H1 (cell line): ENCODE measurements around the gene TBC1D2B. TPM values are rescaled to one million over a fixed set of nuclear protein-coding genes. Genes with fewer than 3 reads are reported as not detected.

Experiments used
- CTCF ChIA-PET: fragments of 300-600 bp; sonication (Branson Sonifier 250); formaldehyde crosslinking; loops from one replicate; lab custom pipeline; 2021; ENCODE audit not compliant: partially characterized antibody; lab: Charles Lee
- POLR2A ChIA-PET: fragments of 300-600 bp; sonication (Branson Sonifier 250); formaldehyde crosslinking; loops from one replicate; lab custom pipeline; 2021; ENCODE audit warnings: inconsistent platforms; ENCODE audit not compliant: partially characterized antibody; lab: Charles Lee
- DNase-seq, 2 experiments: peaks; one replicate each; pipeline versions ENCODE4 v3.0.0 to v3.0.0-alpha.2; 2010 to 2022; ENCODE audit warnings: low spot score in 2 of 2, low read depth in 1 of 2, mixed read lengths in 1 of 2
- FAIRE-seq: peaks from 2 replicates; lab custom pipeline; 2011; peaks lifted over from hg19 to GRCh38; lab: Jason Lieb, UNC
- H2AFZ ChIP-seq: 2 replicates; pipeline ENCODE4 v1.8.1; 2012; ENCODE audit warnings: low read length, inconsistent platforms
- H2AK5ac ChIP-seq: 2 replicates; pipeline ENCODE4 v1.6.1; 2013; ENCODE audit warnings: low read depth, low read length
- H2BK120ac ChIP-seq: replicated peaks from 2 replicates; pipeline ENCODE3; 2013; ENCODE audit warnings: low read depth, low read length, inconsistent platforms
- H2BK12ac ChIP-seq: 2 replicates; pipeline ENCODE4 v1.6.1; 2013; ENCODE audit warnings: low read depth, low read length
- H2BK15ac ChIP-seq: 2 replicates; pipeline ENCODE4 v1.6.1; 2013; ENCODE audit warnings: low read length
- H2BK20ac ChIP-seq: 2 replicates; pipeline ENCODE4 v1.6.1; 2013; ENCODE audit warnings: low read length
- H2BK5ac ChIP-seq: 2 replicates; pipeline ENCODE4 v1.6.1; 2013; ENCODE audit warnings: low read depth, low read length
- H3K14ac ChIP-seq: 2 replicates; pipeline ENCODE4 v1.6.1; 2013; ENCODE audit warnings: inconsistent platforms; ENCODE audit not compliant: insufficient read length
- H3K18ac ChIP-seq: 2 replicates; pipeline ENCODE4 v1.6.1; 2013; ENCODE audit warnings: low read length; ENCODE audit errors: extremely low read depth
- H3K23ac ChIP-seq: 2 replicates; pipeline ENCODE4 v1.6.1; 2013; ENCODE audit warnings: inconsistent platforms; ENCODE audit not compliant: insufficient read length
- H3K23me2 ChIP-seq: 2 replicates; pipeline ENCODE4 v1.6.1; 2013; ENCODE audit warnings: low read depth, low read length
- H3K27ac ChIP-seq: 2 replicates; pipeline ENCODE4 v1.6.1; 2011; ENCODE audit warnings: low read depth, low read length, inconsistent platforms
- H3K27me3 ChIP-seq, 4 experiments: replicated peaks in 1 of 4; 1 replicate in 1 of 4; 2 replicates in 3 of 4; pipeline versions ENCODE4 v1.6.1 to v1.8.1; 2011 to 2013; ENCODE audit warnings: low read length in 3 of 4, mild to moderate bottlenecking in 3 of 4, inconsistent platforms in 2 of 4, mixed read lengths in 2 of 4, moderate library complexity in 1 of 4; ENCODE audit not compliant: control insufficient read depth in 3 of 4, insufficient read depth in 3 of 4; ENCODE audit errors: extremely low read depth in 1 of 4
- H3K36me3 ChIP-seq, 4 experiments: 2 replicates each; pipeline versions ENCODE4 v1.6.1 to v1.8.1; 2011 to 2013; ENCODE audit warnings: mild to moderate bottlenecking in 4 of 4, low read length in 3 of 4, moderate library complexity in 2 of 4, control low read depth in 1 of 4, inconsistent platforms in 1 of 4; ENCODE audit not compliant: insufficient read depth in 4 of 4, control insufficient read depth in 2 of 4
- H3K4ac ChIP-seq: replicated peaks from 2 replicates; pipeline ENCODE3; 2013; ENCODE audit warnings: low read length, low read depth, mixed read lengths, inconsistent platforms; ENCODE audit not compliant: insufficient read length
- H3K4me1 ChIP-seq, 4 experiments: replicated peaks in 1 of 4; 1 replicate in 1 of 4; 2 replicates in 3 of 4; pipeline versions ENCODE4 v1.6.1 to v1.8.1; 2011 to 2013; ENCODE audit warnings: low read length in 3 of 4, inconsistent platforms in 2 of 4, mixed read lengths in 1 of 4; ENCODE audit not compliant: insufficient read depth in 4 of 4, control insufficient read depth in 3 of 4
- H3K4me2 ChIP-seq, 2 experiments: 2 replicates each; pipeline versions ENCODE4 v1.6.1 to v1.8.1; 2011 to 2013; ENCODE audit warnings: low read depth in 2 of 2, low read length in 2 of 2, control low read depth in 1 of 2, inconsistent platforms in 1 of 2, mild to moderate bottlenecking in 1 of 2; ENCODE audit not compliant: insufficient read depth in 1 of 2
- H3K4me3 ChIP-seq, 4 experiments: fragments of 200-600, 300-600 bp in 1 of 4; sonication (generic), shearing (Covaris generic), sonication (Bioruptor Twin) in 1 of 4; 2 replicates each; pipeline versions ENCODE4 v1.5.1 to v1.8.1; 2011 to 2016; ENCODE audit warnings: low read length in 4 of 4, low read depth in 3 of 4, control low read depth in 2 of 4, inconsistent platforms in 2 of 4, mild to moderate bottlenecking in 2 of 4, mixed read lengths in 1 of 4, moderate library complexity in 1 of 4; ENCODE audit not compliant: insufficient read depth in 2 of 4; ENCODE audit errors: extremely low read depth in 1 of 4
- H3K56ac ChIP-seq: replicated peaks from 2 replicates; pipeline ENCODE3; 2013; ENCODE audit warnings: low read depth, mild to moderate bottlenecking, mixed read lengths, low read length, inconsistent platforms; ENCODE audit not compliant: insufficient read length
- H3K79me1 ChIP-seq: 2 replicates; pipeline ENCODE4 v1.6.1; 2013; ENCODE audit warnings: low read depth, low read length, control low read depth
- H3K79me2 ChIP-seq, 2 experiments: 2 replicates each; pipeline versions ENCODE4 v1.6.1 to v1.8.1; 2012 to 2013; ENCODE audit warnings: low read length in 2 of 2, mild to moderate bottlenecking in 2 of 2, inconsistent platforms in 1 of 2; ENCODE audit not compliant: insufficient read depth in 2 of 2, control insufficient read depth in 1 of 2
- H3K9ac ChIP-seq, 4 experiments: replicated peaks in 1 of 4; 1 replicate in 1 of 4; 2 replicates in 3 of 4; pipeline versions ENCODE4 v1.6.1 to v1.8.1; 2011 to 2013; ENCODE audit warnings: low read depth in 3 of 4, low read length in 3 of 4, control low read depth in 2 of 4, mild to moderate bottlenecking in 2 of 4, moderate library complexity in 2 of 4, inconsistent platforms in 1 of 4; ENCODE audit errors: extremely low read depth in 1 of 4
- H3K9me3 ChIP-seq, 2 experiments: 2 replicates each; pipeline versions ENCODE4 v1.6.1 to v1.8.1; 2012 to 2013; ENCODE audit warnings: mild to moderate bottlenecking in 2 of 2, moderate library complexity in 2 of 2, control low read depth in 1 of 2, inconsistent platforms in 1 of 2, low read depth in 1 of 2, low read length in 1 of 2, mixed read lengths in 1 of 2; ENCODE audit not compliant: insufficient read depth in 2 of 2
- H4K20me1 ChIP-seq, 2 experiments: replicated peaks in 1 of 2; 2 replicates each; pipeline versions ENCODE3 to v1.8.1; 2011 to 2013; ENCODE audit warnings: inconsistent platforms in 2 of 2, low read length in 2 of 2, mild to moderate bottlenecking in 1 of 2; ENCODE audit not compliant: insufficient read depth in 2 of 2, control insufficient read depth in 1 of 2
- H4K5ac ChIP-seq: 2 replicates; pipeline ENCODE4 v1.6.1; 2013; ENCODE audit warnings: low read length, low read depth, mixed read lengths, inconsistent platforms; ENCODE audit not compliant: insufficient read length
- H4K8ac ChIP-seq: 2 replicates; pipeline ENCODE4 v1.8.0; 2013; ENCODE audit warnings: mild to moderate bottlenecking, moderate library complexity, low read length, inconsistent platforms; ENCODE audit not compliant: insufficient read depth; ENCODE audit errors: extremely low read depth
- H4K91ac ChIP-seq: replicated peaks from 2 replicates; pipeline ENCODE3; 2013; ENCODE audit warnings: low read length, mixed read lengths, inconsistent platforms; ENCODE audit not compliant: insufficient read length
- MAFK ChIP-seq: IDR thresholded peaks from 2 replicates; pipeline ENCODE4 v1.6.1; 2012; ENCODE audit warnings: low read depth, mild to moderate bottlenecking, improper control_type of control experiment, low read length
- PHF8 ChIP-seq: fragments of 200-600 bp; sonication (generic); conservative IDR thresholded peaks from 2 replicates; pipeline ENCODE4 v1.7.1; 2012; ENCODE audit warnings: low read depth, mild to moderate bottlenecking, inconsistent platforms, low read length, moderate library complexity
- POU5F1 ChIP-seq: IDR thresholded peaks from 2 replicates; pipeline ENCODE4 v1.6.1; 2011; ENCODE audit warnings: low read depth, mild to moderate bottlenecking, low read length, moderate library complexity
- RAD21 ChIP-seq, 2 experiments: IDR thresholded peaks in 1 of 2; conservative IDR thresholded peaks in 1 of 2; 2 replicates each; pipeline ENCODE4 v1.6.1; 2011; ENCODE audit warnings: low read depth in 2 of 2, low read length in 2 of 2, improper control_type of control experiment in 1 of 2, inconsistent platforms in 1 of 2, mild to moderate bottlenecking in 1 of 2, moderate library complexity in 1 of 2
- WGBS, 2 experiments: shearing (Covaris generic) in 1 of 2; methylation state at CpG; one replicate each; pipeline versions ENCODE4 v1.1.6 to v1.1.7; 2013 to 2015; ENCODE audit warnings: low lambda C conversion rate in 2 of 2, mixed read lengths in 2 of 2, inconsistent platforms in 1 of 2, low coverage in 1 of 2, missing lambda C conversion rate in 1 of 2; ENCODE audit not compliant: insufficient replicate concordance in 2 of 2, insufficient coverage in 1 of 2, insufficient read length in 1 of 2; ENCODE audit errors: extremely low coverage in 1 of 2, missing lambda C conversion rate in 1 of 2; 5-methylcytosine and 5-hydroxymethylcytosine counted together
- polyA plus RNA-seq, 7 experiments: library from polyadenylated mRNA; depleted of rRNA in 3 of 7; stranded (reverse) in 5 of 7; unstranded in 2 of 7; fragments of >200 nt in 5 of 7; fragments of 200-250 nt in 2 of 7; gene quantifications; 1 replicate in 5 of 7; 2 replicates in 1 of 7; 4 replicates in 1 of 7; pipeline versions ENCODE4 v1.2.1 to v1.2.3, GENCODE V29; 2011 to 2013; ENCODE audit warnings: missing spikeins in 2 of 7, mixed read lengths in 2 of 7
- total RNA-seq: library from RNA; stranded (reverse); fragmentation: NEBNext Ultra II Directional; extraction: Animal tissue kit (Norgen Biotek cat#: 25700); gene quantifications from 2 replicates; pipeline ENCODE4 v1.2.1, GENCODE V29; 2021

TBC1D2B gene
- total and polyA plus RNA-seq, 2 of the 8 experiments (the other 6 are each of a cell fraction or from before 2014, with no cell fraction given) = 11.9 to 19.5 TPM

DNA sequence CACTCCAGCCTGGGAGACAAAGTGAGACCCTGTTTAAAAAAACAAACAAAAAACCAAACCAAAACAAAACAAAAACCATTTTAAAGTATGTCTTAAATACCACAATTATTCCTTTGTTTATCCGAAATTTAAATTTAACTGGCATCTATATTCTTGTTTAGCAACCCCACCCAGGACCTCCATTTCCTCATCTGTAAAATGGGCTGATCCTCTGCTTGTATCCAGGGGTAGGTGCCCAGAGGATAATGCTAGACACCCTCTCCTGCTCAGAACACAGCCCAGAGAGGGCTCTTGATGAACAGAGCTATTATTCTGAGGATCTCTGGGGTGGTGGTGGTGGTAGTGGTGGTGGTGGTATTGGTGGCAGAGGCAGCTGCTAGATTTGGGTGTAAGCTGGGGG is 24.7 kb upstream of the TBC1D2B start:
- FAIRE-seq = no peak
- POLR2A ChIA-PET = interaction anchor here (1.2 to 1.7 kb wide), 2 partner anchors 18 to 156 kb away, joined by 3 to 5 read pairs; no protein-coding TSS in a partner anchor
- no peak overlapping the region for H3K4me2 ChIP-seq

More for the DNA sequence above, 24.7 kb upstream of the TBC1D2B start:
- no peak overlapping the region for H2BK5ac ChIP-seq
- H2AK5ac ChIP-seq = no peak overlapping the region
- H3K9ac ChIP-seq = no peak overlapping the region
- H3K56ac ChIP-seq = no peak overlapping the region
- H3K18ac ChIP-seq = no peak overlapping the region
- H2BK12ac ChIP-seq = no peak overlapping the region
- no peak overlapping the region for H3K23ac ChIP-seq
- H2BK120ac ChIP-seq = no peak overlapping the region
- no peak overlapping the region for H4K91ac ChIP-seq
- no peak overlapping the region for H4K8ac ChIP-seq
- H3K4me1 ChIP-seq = no peaks in the 10 kb centered on the region
- CTCF ChIA-PET = interaction anchor here (0.8 to 16.8 kb wide), 7 partner anchors 11 to 140 kb away, joined by 3 to 226 read pairs (median 5); no protein-coding TSS in a partner anchor
- no peak for DNase-seq
- H2BK20ac ChIP-seq = no peak overlapping the region
- H3K27me3 ChIP-seq = no peaks in the 10 kb centered on the region
- H3K27ac ChIP-seq = no peak overlapping the region
- no peak overlapping the region for H2BK15ac ChIP-seq
- no peak for TF ChIP-seq PHF8
- no peak for TF ChIP-seq RAD21 (IDR thresholded peaks at IDR 0.05 in 1 of 2, conservative IDR thresholded peaks at IDR 0.05 in 1 of 2; ENCODE audit: low read depth in 2 of 2, low read length in 2 of 2)
- TF ChIP-seq POU5F1 = no peak
- TF ChIP-seq MAFK = no peak
- no peaks in the 10 kb centered on the region for H3K79me1 ChIP-seq
- no peak overlapping the region for H3K4ac ChIP-seq
- H3K4me3 ChIP-seq = no peak overlapping the region
- no peaks in the 10 kb centered on the region for H4K20me1 ChIP-seq
- WGBS, 2 experiments = 70 to 100% methylated on average over 1 of the region's 1 CpG
- H3K9me3 ChIP-seq = no peaks in the 10 kb centered on the region
- H3K79me2 ChIP-seq = no peaks in the 10 kb centered on the region
- no peak overlapping the region for H4K5ac ChIP-seq
- no peaks in the 10 kb centered on the region for H3K23me2 ChIP-seq
- H3K36me3 ChIP-seq = peaks cover 0 to 4% (median 1%) of the 10 kb centered on the region in 4 experiments; a peak in 2 of 8 replicates
- no peak overlapping the region for H3K14ac ChIP-seq
- no peak overlapping the region for H2AFZ ChIP-seq
